ENCODE data around the gene CCDC152. TPM values are rescaled to one million over a fixed set of nuclear protein-coding genes. Genes with fewer than 3 reads are reported as not detected.
"Not testable (repeated sequence)": the region's sequence is repeated elsewhere in the genome, so short reads cannot be mapped to it uniquely, and the experiment has no call there.

CCDC152 gene
- polyA plus RNA-seq, 3 donors = 0.09 to 0.18 (median 0.09) TPM

- Mint-ChIP-seq H3K4me1 (peaks cover 11% of the 10 kb centered on the region), H3K9me3 (peaks cover 2 to 10% (median 6%) of the 10 kb centered on the region in 7 donors), H3K4me3 (no peak overlapping the region), H3K36me3 (no peaks in the 10 kb centered on the region), H3K27ac (no peak overlapping the region), H3K27me3 (ENCODE audit: low read depth in 3 of 3) (no peaks in the 10 kb centered on the region)
- Histone ChIP-seq H3K27ac (ENCODE audit: low read depth in 1 of 2, low read length in 2 of 2) (no peak overlapping the region), H3K79me2 (ENCODE audit: insufficient read depth, low read length) (no peaks in the 10 kb centered on the region), H2AFZ (ENCODE audit: insufficient read depth, low read depth, low read length, poor library complexity, severe bottlenecking) (no peak overlapping the region), H3K9me3 (replicated peaks in 1 of 2; ENCODE audit: control insufficient read depth in 1 of 2, insufficient read depth in 1 of 2, low read length in 2 of 2) (peaks cover 0 to 4% of the 10 kb centered on the region in 2 donors), H3K4me1 (ENCODE audit: control insufficient read depth in 1 of 2, insufficient read depth in 2 of 2, low read length in 2 of 2) (peaks cover 4 to 5% of the 10 kb centered on the region in 2 donors), H3K36me3 (replicated peaks in 1 of 2; ENCODE audit: control insufficient read depth in 1 of 2, insufficient read depth in 2 of 2, low read length in 2 of 2) (no peaks in the 10 kb centered on the region), H3K9ac (ENCODE audit: insufficient read depth, low read length, poor library complexity, severe bottlenecking) (no peak overlapping the region), H3K27me3 (ENCODE audit: control insufficient read depth in 2 of 2, insufficient read depth in 2 of 2, low read length in 2 of 2) (no peaks in the 10 kb centered on the region), H4K20me1 (ENCODE audit: insufficient read depth, low read length) (no peaks in the 10 kb centered on the region), H3K4me2 (replicated peaks; ENCODE audit: extremely low read depth, low read length, poor library complexity, severe bottlenecking) (no peak overlapping the region), H3K4me3 (replicated peaks in 1 of 3; ENCODE audit: low read depth in 2 of 3, low read length in 3 of 3) (no peak overlapping the region)
- DNase-seq = no peak
- WGBS (ENCODE audit: insufficient coverage) = 100% methylated on average over 1 of the region's 3 CpGs
- no peak for TF ChIP-seq CTCF (IDR thresholded peaks at IDR 0.05)
- intact Hi-C loops (cut with micrococcal nuclease) = no loop called here
These were observed 87.2 kb downstream of the CCDC152 start for GRCh38 chr5:42843675-42844292.

- H3K4me1 ChIP-seq (ENCODE audit: control insufficient read depth in 1 of 2, insufficient read depth in 2 of 2, low read length in 2 of 2); H3K36me3 Mint-ChIP-seq; H3K4me3 ChIP-seq (replicated peaks in 1 of 3; ENCODE audit: low read depth in 2 of 3, low read length in 3 of 3); DNase-seq; H3K4me2 ChIP-seq (replicated peaks; ENCODE audit: extremely low read depth, low read length, poor library complexity, severe bottlenecking); H3K27ac ChIP-seq (ENCODE audit: low read depth in 1 of 2, low read length in 2 of 2); H4K20me1 ChIP-seq (ENCODE audit: insufficient read depth, low read length); H3K36me3 ChIP-seq (replicated peaks in 1 of 2; ENCODE audit: control insufficient read depth in 1 of 2, insufficient read depth in 2 of 2, low read length in 2 of 2); H3K9ac ChIP-seq (ENCODE audit: insufficient read depth, low read length, poor library complexity, severe bottlenecking); H3K79me2 ChIP-seq (ENCODE audit: insufficient read depth, low read length); H3K9me3 ChIP-seq (replicated peaks in 1 of 2; ENCODE audit: control insufficient read depth in 1 of 2, insufficient read depth in 1 of 2, low read length in 2 of 2); H3K4me3 Mint-ChIP-seq; H3K27me3 ChIP-seq (ENCODE audit: control insufficient read depth in 2 of 2, insufficient read depth in 2 of 2, low read length in 2 of 2); H3K27ac Mint-ChIP-seq; H3K27me3 Mint-ChIP-seq (ENCODE audit: low read depth in 3 of 3); H2AFZ ChIP-seq (ENCODE audit: insufficient read depth, low read depth, low read length, poor library complexity, severe bottlenecking); intact Hi-C loops (cut with micrococcal nuclease): not testable (repeated sequence)
- Mint-ChIP-seq H3K9me3 (peaks cover 3 to 12% (median 9%) of the 10 kb centered on the region in 7 donors), H3K4me1 (peaks cover 11% of the 10 kb centered on the region)
- no CpG with 5 or more reads among the region's 4 CpGs for WGBS (ENCODE audit: insufficient coverage)
These were observed 87.8 kb downstream of the CCDC152 start for GRCh38 chr5:42844408-42844807.

All from CD14-positive monocyte (primary cell).